Activated CD8-positive, alpha-beta memory T cell treated with anti-CD3 and anti-CD28 coated beads, Interleukin-2, amount 50 U/mL, for 1 hour (primary cell): ENCODE measurements around the gene MAN1C1.
"Not testable (repeated sequence)": the region's sequence is repeated elsewhere in the genome, so short reads cannot be mapped to it uniquely, and the experiment has no call there.

Experiments used
- DNase-seq: peaks from one replicate; pipeline ENCODE4 v3.0.0-alpha.2; 2020; ENCODE audit errors: extremely low read depth

MAN1C1 gene

DNA sequence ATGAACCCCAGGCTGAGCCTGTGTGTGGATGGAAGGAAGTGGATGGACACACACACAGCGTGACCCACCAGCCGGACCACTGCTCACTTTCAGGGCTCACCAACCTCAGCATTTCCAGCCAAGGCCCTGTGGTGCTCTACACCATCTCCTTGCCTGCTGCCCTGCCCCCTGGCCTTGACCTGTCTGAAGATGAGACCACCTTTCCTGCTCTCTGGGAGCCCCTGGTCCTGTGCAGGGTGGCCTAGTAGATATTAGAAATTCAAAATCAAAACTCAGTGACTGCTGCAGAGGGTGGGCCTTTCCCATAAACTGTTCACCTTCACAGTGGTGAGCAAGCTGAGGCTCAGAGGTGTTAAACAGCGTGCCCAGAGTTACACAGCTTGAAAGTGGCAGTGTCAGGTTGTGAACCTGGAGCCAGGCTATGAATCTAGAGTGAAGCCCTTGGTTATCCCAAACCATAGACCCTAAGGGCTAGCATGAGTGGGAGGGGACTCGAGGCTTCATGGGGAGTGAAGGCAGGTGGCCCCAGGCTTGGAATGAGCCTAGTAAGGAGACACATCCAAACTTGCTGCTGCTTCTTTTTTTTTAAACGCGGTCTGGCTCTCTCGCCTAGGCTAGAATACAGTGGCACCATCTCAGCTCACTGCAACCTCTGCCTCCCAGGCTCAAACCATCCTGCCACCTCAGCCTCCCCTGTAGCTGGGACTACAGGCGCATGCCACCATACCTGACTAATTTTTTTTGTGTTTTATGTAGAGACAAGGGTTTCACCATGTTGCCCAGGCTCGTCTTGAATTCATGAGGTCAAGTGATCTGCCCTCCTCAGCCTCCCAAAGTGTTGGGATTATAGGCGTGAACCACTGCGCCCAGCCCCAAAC, 41.5 kb downstream of the MAN1C1 start:
- DNase-seq = no peak

DNA sequence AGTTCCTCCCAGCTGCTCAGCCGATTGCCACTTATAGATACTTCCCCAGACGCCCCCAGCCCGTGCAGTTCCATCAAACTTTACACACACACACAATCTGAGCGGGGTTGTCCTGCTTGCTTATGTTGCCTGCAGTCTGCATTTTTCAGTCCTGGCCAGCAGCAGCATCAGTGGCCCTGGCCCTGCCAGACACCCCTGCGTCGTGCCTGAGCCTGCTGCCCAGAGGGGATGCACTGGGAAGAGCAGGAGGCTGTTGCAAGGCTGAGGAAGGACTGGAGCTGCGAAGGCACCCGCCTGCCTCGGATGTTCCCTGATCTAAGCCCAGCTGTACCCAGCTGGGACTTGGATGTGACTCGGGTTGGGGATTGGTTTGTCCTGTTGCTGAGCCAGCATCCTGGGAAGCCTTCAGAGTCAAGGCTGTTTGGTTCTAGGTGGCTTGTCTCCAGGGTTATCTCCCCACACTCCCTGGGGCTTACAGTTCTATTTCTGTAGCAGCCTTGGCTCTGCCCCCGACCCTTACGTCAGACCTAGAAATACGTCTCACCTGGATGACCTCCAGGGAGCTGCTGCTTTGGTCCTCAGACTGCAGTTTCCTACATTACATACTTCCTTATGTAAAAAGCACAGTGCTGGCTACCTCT, 42.3 kb downstream of the MAN1C1 start:
- no peak for DNase-seq

DNA sequence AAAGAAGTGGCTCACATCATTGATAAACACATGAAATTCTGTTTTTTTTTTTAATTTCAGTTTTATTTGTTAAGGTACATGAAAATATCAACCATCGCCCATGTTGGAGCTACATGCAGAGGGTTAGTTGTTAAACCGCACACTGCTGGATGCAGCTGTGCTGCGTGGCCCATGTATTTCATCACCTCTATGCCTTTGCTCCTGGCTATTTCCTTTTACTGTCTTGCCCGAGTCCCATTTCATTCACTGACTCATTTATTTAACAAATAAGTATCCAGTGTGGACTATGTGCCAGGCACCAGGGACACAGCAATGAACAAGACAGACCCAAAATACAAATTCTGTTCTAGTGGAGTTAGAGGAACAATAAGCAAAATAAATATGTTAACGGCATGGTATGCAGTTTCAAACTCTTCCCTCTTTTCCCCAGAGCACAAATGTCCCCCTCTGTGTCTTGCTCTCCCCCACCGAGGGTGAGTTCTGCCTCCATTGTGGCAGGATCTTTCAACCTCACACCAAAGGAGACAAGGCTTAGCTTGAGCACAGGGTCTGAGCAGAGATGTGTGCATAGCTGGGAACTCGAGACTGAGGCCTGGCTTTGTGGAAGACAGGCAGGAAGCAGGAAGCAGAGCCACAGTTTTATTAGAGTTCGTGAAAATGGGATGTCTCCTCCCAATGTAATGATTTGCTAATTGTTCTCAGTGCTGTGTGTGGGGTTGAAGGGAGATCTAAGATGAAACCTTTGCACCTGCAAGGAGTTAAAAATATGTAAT, 44.6 kb downstream of the MAN1C1 start:
- DNase-seq = no peak

DNA sequence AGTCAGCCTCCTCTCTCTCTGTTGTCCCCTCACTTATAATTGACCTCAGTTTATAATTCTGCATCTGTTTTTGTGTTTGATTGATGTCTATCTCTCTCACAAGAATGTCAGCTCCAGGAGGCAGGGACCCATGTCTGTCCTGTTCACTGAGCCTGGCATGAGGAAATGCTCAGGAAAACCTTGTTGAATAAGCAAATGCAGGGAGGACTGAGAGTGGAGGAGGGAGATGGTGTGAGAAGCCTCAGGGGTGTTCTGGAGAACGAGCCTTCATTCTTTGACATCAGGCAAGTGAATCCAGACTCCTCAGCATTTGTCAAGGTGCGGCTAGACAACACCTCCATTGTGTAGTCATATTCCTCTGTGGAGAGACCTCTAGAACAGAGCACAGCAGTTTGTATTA, 45.5 kb downstream of the MAN1C1 start:
- DNase-seq = no peak

DNA sequence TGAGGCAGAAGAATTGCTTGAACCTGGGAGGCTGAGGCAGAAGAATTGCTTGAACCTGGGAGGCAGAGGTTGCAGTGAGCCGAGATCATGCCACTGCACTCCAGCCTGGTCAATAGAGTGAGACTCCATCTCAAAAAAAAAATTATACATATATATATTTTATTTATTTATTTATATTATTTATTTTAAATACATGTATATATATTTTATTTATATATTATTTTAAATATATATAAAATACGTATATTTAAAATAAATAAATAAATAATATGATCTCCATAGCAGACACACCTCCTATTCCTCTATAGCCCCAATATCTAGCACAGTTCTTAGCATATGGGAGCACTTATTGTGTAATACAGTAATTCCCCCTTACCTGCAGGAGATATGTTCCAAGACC, 46.4 kb downstream of the MAN1C1 start:
- not testable (repeated sequence) for DNase-seq

DNA sequence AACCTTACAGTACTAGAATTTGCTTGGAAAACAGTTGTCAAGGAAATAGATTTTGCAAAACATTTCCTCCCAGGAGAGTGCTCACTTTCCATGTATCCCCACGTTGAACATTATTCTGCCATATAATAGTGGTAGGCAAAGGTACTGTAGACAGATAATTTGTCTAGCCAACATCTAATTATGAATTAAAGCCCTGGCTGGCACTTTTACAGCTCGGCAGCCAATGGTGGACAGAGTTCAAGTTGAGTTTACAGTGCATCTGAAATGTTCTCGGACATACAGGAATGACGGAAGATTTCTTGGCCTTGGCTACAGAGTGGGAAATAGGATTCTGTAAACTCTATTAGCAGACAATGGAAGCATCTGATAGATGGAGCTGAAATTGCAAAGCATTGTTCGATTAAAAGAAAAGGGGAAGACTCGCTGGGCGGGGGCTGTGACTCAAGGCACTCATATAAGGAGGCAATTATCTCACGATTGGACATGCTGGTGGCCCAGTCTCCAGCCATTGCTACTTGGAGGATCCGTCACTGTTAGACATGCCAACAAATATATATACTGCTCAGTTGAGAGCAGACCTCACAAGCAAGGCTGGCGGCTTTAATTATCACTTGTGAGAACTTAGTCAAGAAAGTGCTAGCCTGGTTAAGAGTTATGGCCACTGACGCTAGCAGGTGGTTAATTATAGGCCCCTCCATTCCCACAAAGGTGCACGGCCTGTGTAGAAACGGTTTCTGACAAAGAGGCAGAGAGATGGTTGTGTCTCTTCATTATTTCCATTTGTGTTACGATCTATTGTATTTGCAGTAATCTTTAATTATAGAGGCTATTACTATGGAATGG, 48.0 kb downstream of the MAN1C1 start:
- no peak for DNase-seq

DNA sequence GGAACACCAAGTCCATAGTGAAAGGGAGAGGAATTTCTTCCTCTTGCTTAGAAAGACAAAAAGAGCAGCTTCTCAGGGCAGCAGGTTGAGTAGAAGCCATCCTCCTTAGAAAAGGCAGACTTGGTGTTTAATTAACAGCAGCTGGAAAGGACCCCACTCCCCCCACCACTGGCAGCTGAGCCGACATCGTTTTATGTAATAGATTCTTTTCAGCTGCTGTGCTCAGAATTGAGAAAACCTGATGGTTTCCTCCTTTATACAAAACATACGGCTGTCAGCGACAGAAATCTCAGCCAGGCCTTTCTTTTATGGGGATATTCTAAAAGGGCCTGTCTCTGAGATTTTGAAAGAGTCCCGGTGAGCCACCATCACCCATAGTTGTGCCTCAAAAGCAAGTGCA, 49.9 kb downstream of the MAN1C1 start:
- DNase-seq = no peak

DNA sequence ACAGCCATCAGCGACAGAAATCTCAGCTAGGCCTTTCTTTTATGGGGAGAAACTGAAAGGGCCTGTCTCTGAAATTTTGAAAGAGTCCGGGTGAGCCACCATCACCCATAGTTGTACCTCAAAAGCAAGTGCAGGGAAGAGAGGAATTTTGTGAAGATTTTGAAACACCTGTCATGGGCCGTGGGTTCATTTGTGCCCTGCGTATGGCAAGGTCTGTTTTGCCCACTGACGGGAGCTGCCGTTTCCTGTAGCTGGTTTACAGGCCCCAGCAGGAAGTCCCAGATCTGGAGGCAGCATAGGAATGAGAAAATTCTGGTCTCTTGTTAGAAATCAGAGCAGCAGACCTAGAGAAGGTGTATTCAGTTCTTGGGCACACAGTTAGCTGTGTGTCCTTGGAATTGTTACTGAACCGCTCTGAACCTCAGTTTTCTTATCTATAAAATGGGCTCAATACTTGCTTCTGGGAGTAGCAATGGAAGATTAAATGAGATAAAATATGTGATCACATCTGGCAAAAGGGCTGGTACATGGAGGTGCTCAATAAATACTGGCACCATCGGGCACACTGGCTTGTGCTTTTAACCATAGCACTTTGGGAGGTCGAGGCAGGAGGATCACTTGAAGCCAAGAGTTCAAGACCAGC, 52.5 kb downstream of the MAN1C1 start:
- no peak for DNase-seq

DNA sequence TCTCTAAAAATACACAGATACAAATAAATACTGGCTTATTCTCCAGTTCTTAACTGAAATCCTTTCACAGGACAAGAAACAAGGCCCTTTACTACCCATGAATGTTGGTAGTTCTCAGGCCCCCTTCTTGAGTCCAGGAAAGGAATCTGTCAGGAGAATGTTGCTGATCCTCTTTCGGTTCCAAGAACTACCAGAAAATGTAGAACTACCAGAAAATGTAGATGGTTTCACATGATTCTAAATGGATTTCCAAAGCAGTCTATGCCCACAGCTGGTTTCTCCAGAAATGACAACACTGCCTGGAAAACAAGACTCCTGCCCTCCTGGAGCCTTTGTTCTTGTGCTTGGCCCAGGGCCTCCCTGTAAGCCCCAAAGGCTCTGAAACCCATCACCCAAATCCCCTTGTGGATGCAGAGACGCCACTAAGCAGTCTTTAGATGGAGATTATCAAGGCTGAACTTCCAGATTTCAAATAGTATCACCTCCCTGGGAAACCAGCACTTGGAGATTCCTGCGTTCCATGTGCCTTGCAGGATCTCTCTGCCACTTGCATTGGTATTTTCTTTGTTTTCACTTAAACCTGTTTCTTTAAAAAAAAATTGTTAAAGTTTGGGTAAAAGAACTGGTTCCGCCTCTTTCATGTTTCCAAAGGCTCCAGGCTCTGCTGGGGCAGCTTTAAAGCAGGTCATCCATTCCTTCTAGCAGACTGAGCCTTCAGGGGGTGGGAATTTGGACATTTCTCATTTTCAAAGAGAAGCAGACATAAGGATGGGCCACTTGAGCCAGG, 53.4 kb downstream of the MAN1C1 start:
- DNase-seq = no peak

DNA sequence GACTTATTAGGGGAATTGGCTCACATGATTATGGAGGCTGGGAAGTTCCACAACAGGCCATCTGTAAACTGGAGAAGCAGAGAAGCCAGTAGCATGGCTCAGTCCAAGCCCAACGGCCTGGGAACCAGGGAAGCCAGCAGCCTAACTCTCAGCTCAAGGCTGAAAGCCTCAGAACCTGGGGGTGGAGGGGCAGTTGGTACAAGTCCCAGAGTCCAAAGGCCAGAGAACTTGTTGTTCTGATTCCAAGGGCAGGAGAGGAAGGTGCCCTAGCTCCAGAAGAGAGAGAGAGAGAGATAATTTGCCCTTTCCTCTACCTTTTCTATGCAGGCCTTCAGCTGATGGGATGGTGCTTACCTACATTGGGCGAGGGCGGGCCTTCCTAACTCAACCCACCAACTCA, 55.3 kb downstream of the MAN1C1 start:
- no peak for DNase-seq

DNA sequence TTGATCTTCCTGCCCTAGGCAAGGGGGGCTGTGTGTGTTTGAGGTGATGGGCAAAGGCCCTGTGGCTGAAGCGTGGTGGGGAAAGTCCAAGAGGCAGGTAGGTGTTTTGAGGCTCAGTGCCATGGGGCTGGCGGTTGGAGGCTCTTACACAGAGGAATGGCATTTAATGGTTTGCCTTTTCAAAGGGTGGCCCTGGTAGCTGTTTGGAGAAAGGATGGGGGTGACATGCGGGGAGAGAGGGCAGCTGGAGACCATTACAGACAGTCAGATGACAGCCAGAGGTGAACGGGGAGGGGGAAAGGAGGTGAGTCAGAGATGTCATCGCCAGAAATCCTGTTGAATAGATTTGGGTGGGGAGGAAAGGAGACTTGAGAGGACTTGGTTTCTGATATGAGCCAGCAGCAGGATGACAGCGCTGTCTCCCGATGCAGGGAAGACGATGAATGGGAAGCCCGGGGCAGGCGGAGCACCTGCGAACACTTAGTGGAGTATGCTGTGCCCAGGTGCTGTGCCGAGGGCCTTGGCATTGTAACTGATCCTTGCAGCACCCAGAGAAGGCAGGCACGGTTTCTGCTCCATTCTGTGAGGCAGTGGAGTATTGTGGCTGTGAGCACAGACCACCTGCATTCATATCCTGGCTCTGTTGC, 56.3 kb downstream of the MAN1C1 start:
- DNase-seq = no peak

DNA sequence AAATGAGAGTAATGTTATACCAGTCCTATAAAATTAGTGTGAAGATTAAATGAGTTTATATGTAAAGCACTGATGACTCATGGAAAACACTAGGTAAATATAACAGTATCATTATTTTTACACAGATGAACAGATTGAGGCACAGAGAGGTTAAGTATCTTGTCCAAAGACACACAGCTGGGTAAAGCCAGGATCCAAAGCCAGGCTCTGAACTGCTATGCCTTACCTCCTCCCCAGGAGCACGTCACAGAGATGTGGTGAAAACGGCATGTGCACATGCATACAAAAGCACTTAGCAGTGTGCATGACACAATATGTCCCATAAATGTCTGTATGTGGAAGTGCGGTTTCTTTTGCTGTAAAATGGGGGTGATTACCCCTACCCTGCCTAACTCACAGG, 56.9 kb downstream of the MAN1C1 start:
- no peak for DNase-seq

DNA sequence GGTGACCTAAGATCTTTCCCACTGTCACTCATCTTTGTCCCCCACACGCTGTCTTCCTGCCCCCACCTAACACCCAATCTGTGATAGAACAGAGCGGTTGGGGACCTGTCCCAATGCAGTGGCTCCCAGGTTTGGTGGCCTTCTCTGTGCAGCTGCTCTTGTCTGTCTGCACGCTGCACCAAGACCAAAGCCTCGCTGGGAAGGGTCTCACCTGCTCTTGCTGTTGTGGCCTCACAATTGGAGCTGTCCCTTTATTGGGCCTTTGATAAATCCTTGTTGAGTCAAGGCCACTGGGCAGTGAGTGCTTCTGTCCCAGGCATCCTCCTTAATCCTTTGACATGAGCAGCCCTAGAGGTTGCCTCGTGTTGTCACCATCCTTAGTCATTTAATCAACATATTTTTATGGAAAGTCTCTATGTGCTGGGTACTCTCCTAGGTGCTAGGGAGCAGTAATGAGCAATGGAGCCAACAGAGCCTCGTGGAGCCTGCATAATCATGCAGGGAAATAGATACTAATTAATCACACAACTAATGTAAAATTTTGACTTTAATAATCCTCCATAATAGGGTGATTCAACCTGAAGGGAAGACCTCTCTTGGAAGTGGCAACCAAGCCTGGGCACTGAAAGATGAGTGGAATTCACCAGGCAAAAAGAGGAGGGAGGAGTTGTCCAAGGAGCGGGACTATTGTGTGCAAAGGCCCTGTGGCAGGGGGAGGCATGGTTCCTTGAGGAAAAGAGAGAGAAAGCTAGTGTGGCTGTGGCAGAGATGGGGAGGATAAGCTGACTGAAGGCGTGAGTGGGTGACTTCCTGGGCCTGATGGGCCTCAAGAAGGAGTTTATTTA, 57.6 kb downstream of the MAN1C1 start:
- DNase-seq = no peak

DNA sequence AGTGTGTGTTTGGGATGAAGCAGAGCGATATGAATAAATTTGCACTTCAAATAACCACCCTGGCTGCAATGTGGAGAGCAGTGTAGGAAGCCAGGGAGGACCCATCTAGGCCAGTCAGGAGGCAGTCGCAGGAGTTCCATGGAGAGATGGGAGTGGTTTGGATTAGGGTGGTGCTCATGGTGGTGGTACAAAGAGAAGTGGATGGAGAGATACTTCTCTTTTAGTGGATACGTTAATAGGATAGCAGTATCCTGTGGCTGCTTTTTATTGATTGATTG, 58.2 kb downstream of the MAN1C1 start:
- DNase-seq = no peak

DNA sequence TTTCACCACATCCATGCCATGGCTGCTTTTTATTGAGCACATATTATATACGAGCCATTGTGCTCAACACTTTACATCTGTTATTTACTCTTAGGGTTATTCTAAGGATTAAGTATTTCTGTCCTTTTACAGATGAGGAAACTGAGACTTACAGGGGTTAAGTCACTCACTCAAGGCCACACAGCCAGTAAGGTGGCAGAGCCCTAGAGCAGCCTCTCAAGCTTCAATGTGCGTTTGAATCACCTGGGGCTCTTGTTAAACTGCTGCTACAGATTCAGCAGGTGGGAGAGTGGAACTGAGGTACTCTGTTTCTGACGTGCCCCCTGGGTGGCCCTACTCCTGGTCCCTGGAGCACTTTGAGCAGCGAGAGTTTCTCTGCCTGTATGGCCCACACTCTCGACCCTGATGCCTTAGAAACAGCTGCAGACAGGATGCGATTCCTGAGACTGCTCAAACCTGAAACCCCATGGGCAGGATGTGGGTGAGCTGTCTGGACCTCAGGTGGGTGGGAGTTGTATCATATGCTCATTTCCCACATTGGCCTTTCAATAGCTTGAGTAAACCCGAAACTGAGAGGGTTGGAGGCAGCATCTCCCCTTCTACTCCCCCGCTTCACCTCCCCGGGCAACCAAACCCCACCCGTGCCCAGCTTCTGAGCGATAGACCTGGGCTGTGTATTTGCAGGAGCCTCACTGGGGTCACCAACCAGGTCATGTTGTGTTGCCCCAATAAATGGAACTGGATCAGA, 59.3 kb downstream of the MAN1C1 start:
- peak; percentile 51 for DNase-seq

DNA sequence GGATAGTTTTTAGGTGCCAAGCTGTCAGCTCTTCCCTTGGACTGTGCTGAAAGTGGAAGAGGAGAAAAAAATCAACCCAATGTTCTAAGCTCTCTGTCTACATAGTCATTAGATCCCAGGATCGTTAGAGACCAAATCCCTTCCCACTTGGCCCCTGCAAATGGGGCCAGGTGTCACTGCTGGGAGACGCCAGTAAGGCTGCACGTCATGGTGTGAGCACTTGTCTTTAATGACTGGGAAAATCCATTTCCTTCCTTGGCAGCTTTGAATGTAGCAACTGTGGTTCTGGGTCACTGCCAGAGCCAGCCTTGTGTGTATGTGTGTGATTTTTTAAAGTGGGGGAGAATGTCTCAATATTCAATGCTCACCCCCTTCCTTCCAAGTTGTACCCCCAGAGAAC, 59.9 kb downstream of the MAN1C1 start:
- no peak for DNase-seq

DNA sequence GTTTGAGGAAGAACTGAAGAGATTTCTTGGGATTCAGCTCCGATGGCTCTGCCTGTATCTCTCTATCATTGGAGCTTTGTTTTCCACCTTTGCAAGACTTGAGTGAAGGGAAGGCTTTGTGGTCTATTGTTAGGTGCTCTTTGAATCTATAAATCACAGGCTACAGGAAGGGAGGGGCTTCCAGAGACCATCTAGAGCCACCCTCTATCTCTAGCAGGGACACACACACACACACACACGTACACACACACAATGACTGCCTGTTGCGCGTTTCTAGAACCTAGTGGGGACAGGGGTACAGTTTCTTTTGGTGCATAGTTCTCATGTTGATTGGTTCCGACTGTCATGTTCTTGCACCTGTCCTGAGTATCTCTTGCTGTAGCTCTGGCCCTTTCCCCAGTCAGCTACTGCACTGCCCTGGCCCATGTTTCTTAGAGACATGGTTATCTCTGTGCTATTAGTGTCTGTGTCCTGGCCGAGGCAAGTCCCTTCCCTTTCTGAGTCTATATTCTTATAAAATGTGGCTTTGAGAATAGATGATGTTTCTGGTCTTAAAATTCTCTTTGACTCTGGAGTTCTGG, 60.7 kb downstream of the MAN1C1 start:
- no peak for DNase-seq

DNA sequence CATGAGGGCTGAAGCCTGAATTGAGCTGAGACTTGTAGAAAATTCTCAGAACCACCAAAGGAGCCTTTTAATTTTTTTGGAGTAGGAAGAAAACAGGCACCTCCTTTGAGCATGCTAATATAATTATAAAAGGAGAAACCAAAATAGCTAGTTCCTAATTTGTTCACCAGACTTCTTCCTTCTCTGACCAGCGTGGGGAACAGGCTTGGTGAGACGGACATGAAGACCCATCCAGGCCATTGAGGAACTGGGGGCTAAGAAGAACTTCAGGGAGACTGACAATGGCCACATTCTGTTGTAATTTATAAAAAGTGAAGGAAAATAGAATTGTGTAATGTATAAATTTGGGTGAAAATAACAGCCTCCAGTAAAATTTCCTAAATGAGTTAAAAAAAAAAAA, 62.6 kb downstream of the MAN1C1 start:
- no peak for DNase-seq
